Right lung (tissue), 5 donors: ENCODE results near the gene NOD1. TPM values are rescaled to one million over a fixed set of nuclear protein-coding genes. Genes with fewer than 3 reads are reported as not detected.

Experiments used
- polyA plus RNA-seq, 5 donors: library from polyadenylated mRNA; unstranded; fragments of 120-200 nt; gene quantifications; one replicate each; pipeline versions ENCODE4 v1.2.1 to v1.2.3, GENCODE V29; 2013; ENCODE audit warnings: inconsistent platforms in 1 of 5, low replicate concordance in 1 of 5; ENCODE audit not compliant: insufficient read length in 5 of 5, insufficient read depth in 1 of 5

NOD1 gene
- polyA plus RNA-seq, 5 donors, result 20.4 to 26.4 (median 23.6) TPM

Other genes starting within 250 kb of the NOD1 start
- 10 to 100 TPM; 10.9 to 16.4 (median 11.8) TPM for gene ZNRF2, start 194.2 kb downstream of the NOD1 start, polyA plus RNA-seq
- gene GGCT, start 26.0 kb upstream of the NOD1 start, polyA plus RNA-seq, result 10 to 100 TPM; 60.0 to 81.5 (median 64.9) TPM
- gene GARS1, start 116.1 kb upstream of the NOD1 start, polyA plus RNA-seq, result 10 to 100 TPM; 68.0 to 82.9 (median 71.4) TPM
- gene CRHR2, start 203.7 kb upstream of the NOD1 start, polyA plus RNA-seq, result under 1 TPM; 0.12 to 0.31 (median 0.26) TPM